Germinal center (tissue), 1 donor: ENCODE results near the gene CCL1.
A peak's percentile ranks its signal among the peaks of the same experiment; 100 is the strongest.
"Not testable (repeated sequence)": the region's sequence is repeated elsewhere in the genome, so short reads cannot be mapped to it uniquely, and the experiment has no call there.

Experiments
- DNase-seq: peaks from one replicate; pipeline ENCODE4 v3.0.0; 2012; ENCODE audit warnings: mixed read lengths, low spot score

CCL1 gene

DNA sequence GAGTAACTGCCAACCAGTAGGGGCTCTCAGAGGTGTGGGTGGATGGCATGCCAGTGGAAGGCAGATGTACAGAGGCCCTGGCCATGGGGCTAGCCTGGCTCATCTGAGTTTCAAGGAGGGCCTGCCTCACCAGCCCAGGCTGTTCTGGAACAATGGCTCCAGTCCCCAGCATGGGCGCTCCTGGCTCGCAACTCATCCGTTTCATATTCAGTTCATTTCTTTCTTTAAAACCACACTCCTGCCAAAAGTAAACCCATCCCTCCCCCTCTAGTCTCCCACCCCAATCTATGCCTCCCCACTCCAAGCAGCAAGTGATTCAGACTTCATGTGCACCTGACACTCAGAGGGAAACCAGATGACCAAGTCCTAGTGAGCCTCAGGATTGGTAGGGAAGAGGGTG, 4.4 kb downstream of the CCL1 start:
- no peak for DNase-seq

DNA sequence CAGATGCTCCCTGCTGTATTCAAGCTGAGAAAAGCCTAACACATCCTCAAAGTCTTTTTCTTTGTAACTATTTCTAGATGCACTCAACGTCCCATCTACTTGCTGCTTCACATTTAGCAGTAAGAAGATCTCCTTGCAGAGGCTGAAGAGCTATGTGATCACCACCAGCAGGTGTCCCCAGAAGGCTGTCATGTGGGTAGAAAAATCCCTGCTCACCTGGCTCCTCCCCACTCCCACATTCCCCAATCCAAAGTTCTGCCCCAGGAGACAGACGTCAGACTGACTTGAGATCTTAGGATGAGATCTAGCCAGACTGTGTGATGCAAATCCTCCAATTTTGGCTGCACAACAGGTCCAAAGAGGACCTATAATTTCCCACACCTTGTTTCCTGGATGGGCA, 5.6 kb downstream of the CCL1 start:
- DNase-seq = no peak

DNA sequence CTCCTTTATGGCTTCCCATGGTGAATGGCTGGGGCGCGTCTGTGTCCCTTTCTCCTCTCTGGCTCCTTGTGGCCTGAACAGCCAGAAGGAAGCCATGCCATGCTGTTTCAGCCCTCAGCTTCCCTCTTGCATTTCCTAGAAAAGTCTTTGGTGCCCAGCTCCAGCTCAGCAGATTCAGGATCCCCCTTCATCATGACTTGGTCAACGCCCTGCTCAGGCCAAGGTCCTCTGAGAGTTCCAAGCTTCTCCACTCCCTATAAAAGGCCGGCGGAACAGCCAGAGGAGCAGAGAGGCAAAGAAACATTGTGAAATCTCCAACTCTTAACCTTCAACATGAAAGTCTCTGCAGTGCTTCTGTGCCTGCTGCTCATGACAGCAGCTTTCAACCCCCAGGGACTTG, 6.8 kb downstream of the CCL1 start, which contains the start of gene CCL13:
TSS of gene CCL13 (plus strand) at position 287 of the 400 bp plus-strand sequence. CDS start at position 334, 47 bp downstream.
- DNase-seq = no peak

DNA sequence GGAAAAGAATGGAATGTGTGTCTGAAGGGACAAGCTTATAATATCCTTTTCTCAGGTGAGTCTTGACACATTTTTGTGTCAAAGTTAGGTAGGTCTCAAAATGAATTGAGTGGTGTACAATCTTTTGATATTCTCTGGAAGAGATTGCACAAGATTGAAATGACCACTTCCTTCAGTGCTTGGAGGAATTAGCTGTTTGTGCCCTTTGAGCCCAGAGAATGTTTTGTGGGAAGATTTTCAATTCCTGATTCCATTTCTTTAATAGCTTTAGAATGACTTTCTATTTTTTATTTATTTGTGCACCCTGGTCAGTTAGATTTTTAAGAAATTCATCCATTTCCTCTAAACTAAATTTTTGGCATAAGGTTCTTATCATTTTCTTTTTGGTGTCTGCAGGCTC, 8.4 kb downstream of the CCL1 start:
- no peak for DNase-seq

DNA sequence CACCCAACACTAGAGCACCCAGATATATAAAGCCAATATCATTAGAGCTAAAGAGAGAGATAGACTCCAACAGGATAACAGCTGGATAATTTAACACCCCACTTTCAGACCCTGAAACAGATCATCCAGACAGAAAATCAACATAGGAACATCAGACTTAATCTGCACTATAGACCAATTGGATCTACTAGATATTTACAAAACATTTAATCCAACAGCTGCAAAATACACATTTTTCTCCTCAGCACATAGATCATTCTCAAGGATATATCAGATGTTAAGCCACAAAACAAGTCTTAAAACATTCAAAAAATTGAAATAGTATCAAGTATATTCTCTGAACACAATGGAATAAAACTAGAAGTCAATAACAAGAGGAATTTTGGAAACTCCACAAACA, 10.8 kb downstream of the CCL1 start:
- no peak for DNase-seq

DNA sequence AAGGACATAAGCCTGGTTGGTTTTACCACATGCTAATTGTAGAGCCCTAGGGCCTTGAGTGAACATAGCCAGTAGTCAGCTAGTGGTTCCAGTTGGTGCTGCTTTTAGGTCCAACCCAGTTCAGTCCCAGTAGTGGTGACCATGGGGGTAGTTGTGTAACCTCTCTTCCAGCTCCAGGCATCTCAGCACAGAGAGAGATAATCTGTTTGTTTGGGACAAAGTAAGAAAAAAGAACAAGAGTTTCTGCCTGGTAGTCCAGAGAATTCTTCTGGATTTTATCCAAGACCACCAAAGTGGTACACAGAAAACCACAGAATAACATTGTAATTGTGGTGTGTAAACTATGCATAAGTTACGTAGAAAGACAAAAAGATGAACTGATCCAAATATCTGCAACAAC, 11.9 kb downstream of the CCL1 start:
- no peak for DNase-seq

DNA sequence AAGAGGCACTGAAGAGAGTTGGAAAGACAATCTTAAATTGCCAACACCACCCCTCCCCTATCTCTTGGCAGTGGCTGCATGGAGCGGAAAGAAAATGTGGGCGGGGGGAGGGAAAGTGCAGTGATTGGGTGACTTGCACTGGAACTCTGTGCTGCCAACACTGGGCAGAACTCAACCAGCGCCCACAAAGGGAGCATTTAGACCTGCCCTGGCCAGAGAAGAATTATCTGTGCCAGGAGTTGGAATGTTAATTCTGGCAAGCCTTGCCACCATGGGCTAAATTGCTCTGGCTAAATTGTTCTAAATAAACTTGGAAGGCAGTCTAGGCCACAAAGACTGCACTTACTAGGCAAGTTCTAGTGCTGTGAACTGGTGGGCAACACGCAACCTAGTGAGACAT, 13.3 kb downstream of the CCL1 start:
- no peak for DNase-seq

DNA sequence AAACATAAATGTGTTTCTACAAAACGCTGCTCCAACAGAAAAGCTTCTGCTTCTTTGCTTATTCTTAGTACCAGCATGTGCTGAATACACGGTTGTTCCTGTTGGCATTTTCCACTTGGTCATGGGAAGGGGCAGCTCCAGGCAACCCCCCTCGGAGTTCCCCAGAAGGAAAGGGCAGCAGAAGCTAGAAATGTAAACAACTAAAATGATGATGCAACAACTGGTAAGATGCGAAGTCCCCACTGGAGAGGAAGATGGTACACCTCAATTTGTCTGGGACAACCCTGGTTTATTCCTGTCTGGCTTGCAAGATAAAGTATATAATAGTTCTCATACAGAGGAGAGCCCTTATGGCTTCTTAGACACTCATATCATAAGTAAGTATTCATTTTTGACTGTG, 16.0 kb downstream of the CCL1 start:
- no peak for DNase-seq

DNA sequence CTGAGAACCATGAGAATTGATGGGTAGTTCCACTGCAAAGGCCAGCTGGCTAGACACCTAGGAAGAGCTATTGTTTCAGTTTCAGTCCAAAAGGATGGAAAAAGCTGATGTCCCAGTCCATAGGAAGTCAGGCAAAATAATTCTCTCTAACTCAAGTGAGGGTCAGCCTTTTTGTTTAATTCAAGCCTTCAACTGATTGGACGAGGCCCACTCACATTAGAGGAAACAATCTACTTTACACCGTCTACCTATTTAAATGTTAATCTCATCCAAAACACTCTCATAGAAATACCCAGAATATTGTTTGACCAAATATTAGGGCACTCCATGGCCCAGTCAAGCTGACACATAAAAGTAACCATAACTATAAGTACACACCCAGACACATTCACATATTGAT, 21.1 kb downstream of the CCL1 start:
- DNase-seq = no peak

DNA sequence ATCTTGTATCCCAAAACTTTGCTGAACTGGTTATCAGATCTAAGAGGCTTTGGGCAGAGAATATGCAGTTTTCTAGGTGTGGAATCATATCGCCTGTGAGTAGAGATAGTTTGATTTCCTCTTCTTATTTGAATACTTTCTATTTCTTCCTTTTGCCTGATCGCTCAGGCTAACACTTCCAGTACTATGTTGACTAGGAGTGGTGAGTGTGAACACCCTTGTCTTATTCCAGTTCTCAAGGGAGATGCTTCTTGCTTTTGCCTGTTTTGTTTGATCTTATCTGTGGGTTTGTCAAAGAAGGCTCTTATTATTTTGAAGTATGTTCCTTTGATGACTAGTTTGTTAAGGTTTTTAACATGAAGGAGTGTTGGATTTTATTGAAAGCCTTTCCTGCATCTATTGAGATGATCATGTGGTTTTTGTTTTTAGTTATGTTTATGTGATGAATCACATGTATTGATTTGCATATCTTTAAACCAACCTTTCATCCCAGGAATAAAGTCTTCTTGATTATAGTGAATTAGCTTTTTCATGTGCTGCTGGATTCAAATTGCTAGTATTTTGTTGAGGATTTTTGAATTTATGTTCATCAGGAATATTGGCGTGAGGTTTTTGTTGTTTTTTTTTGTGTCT, 23.8 kb downstream of the CCL1 start:
- DNase-seq = no peak

DNA sequence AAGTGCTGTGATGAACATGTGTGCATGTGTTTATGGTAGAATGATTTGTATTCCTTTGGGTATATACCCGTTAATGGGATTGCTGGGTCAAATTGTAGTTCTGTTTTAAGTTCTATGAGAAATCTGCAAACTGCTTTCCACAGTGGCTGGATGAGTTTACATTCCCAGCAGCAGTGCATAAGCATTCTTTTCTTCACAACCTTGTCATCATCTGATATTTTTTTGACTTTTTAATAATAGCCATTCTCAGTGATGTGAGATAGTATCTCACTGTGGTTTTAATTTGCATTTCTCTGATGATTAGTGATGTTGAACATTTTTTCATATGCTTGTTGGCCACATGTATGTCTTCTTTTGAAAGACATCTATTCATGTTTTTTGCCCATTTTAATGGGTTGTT, 25.3 kb downstream of the CCL1 start:
- no peak for DNase-seq

DNA sequence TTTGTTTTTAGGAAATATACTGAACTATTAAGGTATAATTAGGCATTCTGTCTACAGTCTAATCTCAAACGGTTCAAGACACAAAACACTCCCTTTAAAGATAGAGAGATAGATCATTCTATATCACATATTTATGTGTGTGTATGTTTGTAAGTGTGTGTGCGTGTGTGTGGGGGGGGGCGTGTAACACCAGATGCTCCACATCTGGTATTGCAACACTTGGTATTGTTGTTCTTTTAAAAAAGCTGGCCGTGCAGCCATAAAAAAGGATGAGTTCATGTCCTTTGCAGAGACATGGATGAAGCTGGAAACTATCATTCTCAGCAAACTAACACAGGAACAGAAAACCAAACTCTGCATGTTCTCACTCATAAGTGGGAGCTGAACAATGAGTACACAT, 35.5 kb downstream of the CCL1 start:
- not testable (repeated sequence) for DNase-seq

DNA sequence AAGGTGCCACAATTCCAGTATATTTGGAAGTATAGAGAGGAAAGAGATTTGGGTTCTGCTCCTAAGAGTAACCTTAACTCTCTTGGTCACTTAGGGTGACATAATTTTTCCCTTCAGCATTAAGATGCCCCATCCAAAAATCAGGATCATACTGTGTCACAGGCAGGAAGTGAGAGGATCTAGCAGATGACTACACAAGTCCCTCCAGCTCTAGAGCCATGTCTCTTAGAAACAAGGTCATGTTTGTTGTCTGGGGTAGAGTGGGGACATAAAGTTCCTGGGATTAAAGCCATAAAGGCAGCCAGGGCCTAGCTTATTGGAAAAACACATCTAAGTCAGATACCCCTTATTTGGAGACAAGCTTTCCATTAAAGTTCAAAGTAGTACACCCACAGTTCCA, 41.1 kb downstream of the CCL1 start:
- DNase-seq = no peak

DNA sequence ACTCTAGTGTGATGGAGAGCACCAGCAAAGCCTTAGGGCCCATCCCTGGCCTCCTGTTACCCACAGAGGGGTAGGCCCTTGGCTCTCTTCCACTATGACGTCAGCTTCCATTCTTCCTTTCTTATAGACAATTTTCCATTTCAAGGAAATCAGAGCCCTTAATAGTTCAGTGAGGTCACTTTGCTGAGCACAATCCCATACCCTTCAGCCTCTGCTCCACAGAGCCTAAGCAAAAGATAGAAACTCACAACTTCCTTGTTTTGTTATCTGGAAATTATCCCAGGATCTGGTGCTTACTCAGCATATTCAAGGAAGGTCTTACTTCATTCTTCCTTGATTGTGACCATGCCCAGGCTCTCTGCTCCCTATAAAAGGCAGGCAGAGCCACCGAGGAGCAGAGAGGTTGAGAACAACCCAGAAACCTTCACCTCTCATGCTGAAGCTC, 44.0 kb downstream of the CCL1 start, which contains the start of gene CCL8:
TSS of gene CCL8 (plus strand) at position 397 of the 445 bp plus-strand sequence. CDS start 67 bp downstream, outside the sequence.
- DNase-seq = no peak

DNA sequence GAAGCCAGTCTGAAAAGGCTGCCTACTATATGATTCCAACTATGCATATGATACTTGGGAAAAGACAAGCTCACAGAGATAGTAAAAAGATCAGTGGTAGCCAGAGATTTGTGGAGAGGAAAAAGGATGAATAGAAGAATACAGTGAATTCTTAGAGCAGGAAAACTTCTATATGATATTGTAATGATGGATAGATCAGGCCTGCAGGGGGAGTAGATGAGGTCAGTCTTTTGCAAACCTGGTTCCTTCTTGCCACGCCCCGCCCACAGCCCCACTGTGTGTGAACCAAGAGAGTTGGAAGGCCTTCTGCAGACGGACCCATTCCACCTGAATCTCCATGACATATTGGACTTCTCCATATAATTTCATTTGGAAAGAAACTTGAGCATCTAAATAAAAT, 44.6 kb downstream of the CCL1 start:
- DNase-seq = peak; percentile 32

DNA sequence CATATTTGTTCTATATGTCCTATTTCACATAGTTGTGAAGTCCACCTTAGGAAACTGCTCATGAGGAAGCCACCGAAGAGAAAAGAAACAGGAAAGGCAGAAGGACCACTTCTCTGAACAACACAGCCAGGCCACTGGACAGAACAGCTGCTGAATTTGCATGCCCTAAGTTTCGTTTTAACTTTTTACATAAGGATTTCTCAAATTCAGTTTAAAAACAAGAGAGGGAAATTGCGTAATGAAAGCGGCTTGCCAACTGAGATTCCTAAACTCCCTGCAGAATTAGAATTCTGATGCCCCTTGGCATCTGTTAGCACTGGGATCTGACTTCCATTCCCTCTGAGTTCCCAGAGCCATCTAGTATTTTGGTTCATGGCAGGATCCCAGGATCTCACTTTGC, 48.8 kb downstream of the CCL1 start:
- DNase-seq = no peak

DNA sequence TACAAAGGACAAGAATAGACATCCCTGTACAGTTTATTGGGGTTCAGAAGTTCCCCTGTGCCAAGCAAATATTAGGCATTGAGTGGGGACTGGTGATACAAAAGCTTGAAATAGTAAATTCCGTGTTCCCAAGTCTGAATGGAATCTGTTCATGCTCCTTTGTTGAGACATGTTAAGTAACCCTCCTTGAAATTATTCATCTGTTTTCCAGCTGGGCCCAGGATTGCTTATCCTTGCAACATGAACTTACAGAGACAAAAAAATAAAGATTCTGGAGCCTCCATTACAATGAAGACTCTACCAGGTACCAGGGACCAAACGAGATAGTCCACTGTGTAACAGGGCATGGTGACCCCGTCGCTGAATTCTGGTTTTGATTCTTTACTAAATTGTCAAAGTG, 49.9 kb downstream of the CCL1 start:
- DNase-seq = no peak

DNA sequence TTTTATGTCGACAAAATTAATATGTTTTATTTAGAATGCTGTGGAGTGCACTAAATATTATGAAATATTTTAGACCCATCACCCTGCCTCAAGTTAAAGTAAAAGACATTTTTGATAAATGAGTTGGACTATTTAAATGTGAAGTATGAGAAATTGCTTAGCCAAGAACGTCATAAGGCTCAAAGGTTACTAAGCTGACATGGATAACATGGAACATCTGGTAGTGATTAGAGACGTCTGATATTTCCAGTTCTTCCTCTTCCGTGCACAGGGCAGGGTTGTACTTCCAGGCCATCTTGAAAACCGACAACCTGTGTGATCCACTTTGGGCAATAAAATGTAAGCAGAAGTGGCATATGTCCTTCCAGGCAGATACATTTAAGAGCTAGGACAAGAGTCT, 51.0 kb downstream of the CCL1 start:
- DNase-seq = no peak

DNA sequence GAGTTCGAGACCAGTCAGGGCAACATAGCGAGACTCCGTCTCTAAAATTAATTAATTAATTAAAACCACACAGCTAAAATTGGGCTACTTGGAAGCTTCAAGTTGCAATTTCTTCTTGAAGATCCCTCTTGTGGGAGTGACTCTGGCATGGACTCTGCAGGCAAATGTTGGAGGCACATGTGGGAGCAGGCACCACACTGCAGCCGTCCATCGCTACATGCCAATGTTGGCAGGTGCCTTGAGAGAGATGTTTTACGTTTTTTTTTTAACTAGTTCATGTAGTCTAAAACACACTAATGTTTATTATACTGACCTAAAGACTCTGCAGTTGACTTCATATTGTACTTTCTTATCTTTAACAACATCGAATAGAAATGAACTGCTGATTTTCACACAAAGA, 51.7 kb downstream of the CCL1 start:
- DNase-seq = no peak
